LNCaP clone FGC (cell line): ENCODE data around the gene BICD2.

Experiments used
- DNase-seq: peaks from one replicate; pipeline ENCODE4 v3.0.0-alpha.2; 2011; ENCODE audit warnings: low read depth
- H3K4me3 ChIP-seq: 2 replicates; pipeline ENCODE4 v1.5.1; 2011; ENCODE audit warnings: mild to moderate bottlenecking, low read depth, low read length, control low read depth
- TF ChIP-seq, protein P1 (sequence below): IDR thresholded peaks from 2 replicates; pipeline ENCODE4 v1.5.1; 2012; ENCODE audit warnings: mild to moderate bottlenecking; ENCODE audit not compliant: control insufficient read depth, insufficient read depth; ENCODE audit errors: extremely low read depth

The BICD2 gene

GRCh38 chr9:92756792-92757191 is 7.8 kb downstream of the BICD2 start:
- no peak overlapping the region for H3K4me3 ChIP-seq
- no peak for DNase-seq
- TF ChIP-seq, protein P1, sequence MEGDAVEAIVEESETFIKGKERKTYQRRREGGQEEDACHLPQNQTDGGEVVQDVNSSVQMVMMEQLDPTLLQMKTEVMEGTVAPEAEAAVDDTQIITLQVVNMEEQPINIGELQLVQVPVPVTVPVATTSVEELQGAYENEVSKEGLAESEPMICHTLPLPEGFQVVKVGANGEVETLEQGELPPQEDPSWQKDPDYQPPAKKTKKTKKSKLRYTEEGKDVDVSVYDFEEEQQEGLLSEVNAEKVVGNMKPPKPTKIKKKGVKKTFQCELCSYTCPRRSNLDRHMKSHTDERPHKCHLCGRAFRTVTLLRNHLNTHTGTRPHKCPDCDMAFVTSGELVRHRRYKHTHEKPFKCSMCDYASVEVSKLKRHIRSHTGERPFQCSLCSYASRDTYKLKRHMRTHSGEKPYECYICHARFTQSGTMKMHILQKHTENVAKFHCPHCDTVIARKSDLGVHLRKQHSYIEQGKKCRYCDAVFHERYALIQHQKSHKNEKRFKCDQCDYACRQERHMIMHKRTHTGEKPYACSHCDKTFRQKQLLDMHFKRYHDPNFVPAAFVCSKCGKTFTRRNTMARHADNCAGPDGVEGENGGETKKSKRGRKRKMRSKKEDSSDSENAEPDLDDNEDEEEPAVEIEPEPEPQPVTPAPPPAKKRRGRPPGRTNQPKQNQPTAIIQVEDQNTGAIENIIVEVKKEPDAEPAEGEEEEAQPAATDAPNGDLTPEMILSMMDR, result no peak

DNA sequence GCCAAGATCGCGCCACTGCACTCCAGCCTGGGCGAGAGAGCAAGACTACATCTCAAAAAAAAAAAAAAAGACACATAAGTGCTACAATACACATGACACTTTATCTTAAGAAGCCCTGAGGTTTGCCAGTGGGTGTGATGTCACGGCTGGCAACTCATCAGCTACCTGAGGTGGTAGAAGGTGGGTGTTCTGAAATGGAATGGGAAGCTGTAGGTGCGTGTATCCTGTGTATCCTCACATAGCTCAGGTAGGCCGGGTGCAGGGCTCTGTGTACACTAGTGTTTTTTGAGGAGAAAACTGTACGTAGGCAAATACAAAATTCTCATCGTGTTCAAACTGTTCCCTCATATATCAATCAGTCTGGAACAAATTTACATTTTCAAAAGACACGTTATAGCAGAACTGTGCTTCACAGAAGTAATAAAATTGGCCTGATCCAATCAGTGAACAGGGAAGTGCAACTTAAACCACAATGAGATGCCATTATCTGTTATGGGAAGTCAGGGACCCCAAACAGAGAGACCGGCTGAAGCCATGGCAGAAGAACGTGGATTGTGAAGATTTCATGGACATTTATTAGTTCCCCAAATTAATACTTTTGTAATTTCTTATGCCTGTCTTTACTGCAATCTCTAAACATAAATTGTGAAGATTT is 10.4 kb downstream of the BICD2 start:
- TF ChIP-seq, protein P1, result no peak
- DNase-seq, result no peak
- H3K4me3 ChIP-seq, result no peak overlapping the region

DNA sequence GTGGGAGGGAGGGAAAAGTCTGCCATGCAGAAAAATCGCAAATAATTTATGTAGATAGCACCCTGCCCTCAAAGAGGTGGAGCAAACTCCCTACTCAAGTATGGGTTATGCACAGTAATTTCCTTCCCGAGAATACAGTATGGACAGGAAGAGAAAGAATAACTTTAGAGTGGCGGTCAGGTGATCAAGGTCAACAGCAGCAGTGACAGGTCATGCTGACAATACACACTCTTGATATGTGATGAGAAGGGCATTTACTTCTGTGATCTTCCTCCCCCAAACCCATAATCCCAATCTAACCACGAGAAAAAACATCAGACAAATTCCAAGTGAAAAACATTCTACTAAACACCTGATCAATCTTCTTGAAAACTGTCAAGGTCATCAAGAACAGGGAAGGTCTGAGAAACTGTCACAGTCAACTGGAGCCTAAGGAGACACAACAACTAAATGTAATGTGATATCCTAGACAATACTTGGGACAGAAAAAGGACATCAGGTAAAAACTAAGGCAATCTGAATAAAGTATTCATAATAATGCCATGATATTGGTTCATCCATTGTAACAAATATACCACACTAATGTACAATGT is 11.7 kb downstream of the BICD2 start:
- H3K4me3 ChIP-seq, result no peak overlapping the region
- no peak for DNase-seq
- TF ChIP-seq, protein P1, result no peak

DNA sequence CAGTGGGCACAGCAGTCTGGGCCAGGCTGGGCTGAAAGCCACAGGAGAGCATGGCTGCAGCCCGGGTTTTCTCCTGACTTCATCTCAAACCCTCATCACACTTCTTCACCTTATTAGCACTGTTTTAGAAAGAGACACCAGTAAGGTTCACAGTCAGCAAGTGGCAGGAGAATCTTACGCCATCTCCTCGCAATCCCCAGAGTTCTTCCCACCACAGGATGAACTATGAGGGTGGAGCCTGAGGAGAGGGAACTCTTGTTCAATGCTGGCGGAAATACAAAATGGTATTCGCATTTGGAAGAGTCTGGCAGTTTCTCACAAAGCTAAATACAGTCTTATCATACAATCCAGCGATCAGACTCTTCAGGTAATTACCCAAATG is 14.7 kb downstream of the BICD2 start:
- H3K4me3 ChIP-seq, result no peak overlapping the region
- no peak for DNase-seq
- TF ChIP-seq, protein P1, result no peak

DNA sequence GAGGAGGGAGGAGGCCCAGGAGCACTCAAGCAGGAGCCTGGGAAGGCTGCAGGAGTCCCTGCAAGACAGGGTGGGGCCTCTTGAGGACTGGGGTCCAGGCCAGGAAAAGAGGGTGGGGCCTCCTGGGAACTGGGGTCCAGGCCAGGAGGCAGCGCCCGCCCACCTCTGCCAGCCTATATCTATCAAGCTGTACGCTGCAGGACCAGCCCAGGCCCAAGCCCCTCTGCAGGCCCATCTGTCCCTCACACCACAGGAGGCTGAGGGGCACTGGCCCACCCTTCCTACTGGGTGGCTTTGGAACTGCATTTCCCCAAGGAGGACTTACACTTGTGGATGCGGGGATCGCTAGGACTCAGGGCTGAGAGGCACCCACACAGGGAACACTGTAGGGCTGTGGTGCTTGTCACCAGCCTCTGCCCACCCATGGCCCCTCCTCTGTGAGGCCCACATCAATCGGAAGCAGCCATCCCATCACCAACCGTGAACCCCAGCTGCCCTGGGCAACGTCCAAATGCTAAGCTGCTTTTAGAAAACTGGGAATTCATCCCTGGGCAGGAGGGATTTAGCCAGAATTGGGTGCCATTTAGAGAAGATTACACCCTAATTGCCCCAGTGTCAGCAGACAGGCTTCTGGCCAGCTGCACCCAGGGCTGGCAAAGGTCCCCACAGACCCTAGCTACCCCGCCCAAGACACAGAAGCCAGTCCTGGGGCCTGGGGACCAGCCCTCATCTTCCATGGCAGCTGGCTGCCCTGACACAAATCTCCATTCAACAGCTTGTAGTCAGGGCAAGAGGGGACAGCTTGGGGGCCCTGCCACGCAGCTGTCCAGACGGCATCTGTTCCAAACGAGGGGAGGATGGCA is 15.3 kb downstream of the BICD2 start:
- H3K4me3 ChIP-seq, result no peak overlapping the region
- TF ChIP-seq, protein P1, result no peak
- no peak for DNase-seq

DNA sequence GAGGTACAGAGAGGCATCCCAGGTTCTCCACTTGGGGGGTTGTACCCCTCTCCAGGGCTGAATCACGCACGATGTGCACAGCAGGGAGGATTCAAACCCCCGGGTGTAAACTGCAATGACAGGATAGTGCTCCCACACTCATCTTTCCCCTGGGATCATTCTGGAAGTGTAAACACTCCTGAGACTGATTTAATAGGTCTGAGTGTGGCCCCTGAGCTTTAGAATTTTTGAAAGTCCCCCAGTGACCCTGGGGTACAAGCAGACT is 16.5 kb downstream of the BICD2 start:
- no peak overlapping the region for H3K4me3 ChIP-seq
- no peak for DNase-seq
- TF ChIP-seq, protein P1, result no peak
